Panc1 (cell line): ENCODE results near the gene APOA1. TPM values are rescaled to one million over a fixed set of nuclear protein-coding genes. Genes with fewer than 3 reads are reported as not detected.

Source experiments
- ATAC-seq: fragments of 200-7000 bp; cut with Tn5 transposase; 2 replicates; pipeline ENCODE4 v1.9.1; 2020; ENCODE audit warnings: mild to moderate bottlenecking, moderate library complexity
- BruUV-seq: library from RNA; stranded (reverse); fragments of 400-500 nt; replicated peaks from 2 replicates; lab custom pipeline; 2021; lab: Mats Ljungman, UMichigan
- CTCF ChIA-PET: fragments of 300-600 bp; sonication (Branson Sonifier 250); formaldehyde crosslinking; loops from one replicate; lab custom pipeline; 2022; ENCODE audit warnings: antibody characterized with exemption; lab: Charles Lee
- POLR2A ChIA-PET: fragments of 300-600 bp; sonication (Branson Sonifier 250); formaldehyde crosslinking; loops from one replicate; lab custom pipeline; 2022; ENCODE audit warnings: antibody characterized with exemption; lab: Charles Lee
- DNase-seq: peaks from one replicate; pipeline ENCODE4 v3.0.0-alpha.2; 2010; ENCODE audit warnings: low read depth, low spot score
- H3K27ac ChIP-seq: 2 replicates; pipeline ENCODE4 v1.5.1; 2011; ENCODE audit warnings: mild to moderate bottlenecking, low read length, inconsistent platforms
- H3K27me3 ChIP-seq: fragments of 200-500 bp; sonication (Bioruptor generic); 2 replicates; pipeline ENCODE4 v1.6.0; 2014; ENCODE audit warnings: low read length, inconsistent platforms; ENCODE audit not compliant: control insufficient read depth, insufficient read depth
- H3K36me3 ChIP-seq: fragments of 200-500 bp; sonication (Bioruptor generic); 2 replicates; pipeline ENCODE4 v1.5.1; 2014; ENCODE audit warnings: inconsistent platforms, mild to moderate bottlenecking, low read length, moderate library complexity; ENCODE audit not compliant: control insufficient read depth, insufficient read depth
- H3K4me1 ChIP-seq: 2 replicates; pipeline ENCODE4 v1.5.1; 2011; ENCODE audit warnings: inconsistent platforms, mild to moderate bottlenecking, low read length, moderate library complexity; ENCODE audit not compliant: control insufficient read depth, insufficient read depth
- H3K4me3 ChIP-seq, 2 experiments: 2 replicates each; pipeline ENCODE4 v1.5.1; 2011 to 2012; ENCODE audit warnings: low read depth in 2 of 2, low read length in 2 of 2, mild to moderate bottlenecking in 2 of 2, inconsistent platforms in 1 of 2, moderate library complexity in 1 of 2
- H3K9me3 ChIP-seq: fragments of 200-500 bp; sonication (Bioruptor generic); 2 replicates; pipeline ENCODE4 v1.5.1; 2014; ENCODE audit warnings: low read depth, mild to moderate bottlenecking, inconsistent platforms, low read length, moderate library complexity; ENCODE audit not compliant: control insufficient read depth, insufficient read depth
- CTCF ChIP-seq: fragments of 450-650 bp; IDR thresholded peaks from 2 replicates; pipeline ENCODE4 v1.5.1; 2017; ENCODE audit warnings: mild to moderate bottlenecking
- POLR2AphosphoS5 ChIP-seq: IDR thresholded peaks from 2 replicates; pipeline ENCODE4 v1.6.1; 2012; ENCODE audit warnings: mild to moderate bottlenecking, low read depth, low read length, moderate library complexity
- REST ChIP-seq, 2 experiments: IDR thresholded peaks; 2 replicates each; pipeline ENCODE4 v1.6.1; 2011 to 2012; ENCODE audit warnings: low read depth in 2 of 2, control low read depth in 1 of 2, low read length in 1 of 2, mild to moderate bottlenecking in 1 of 2, moderate library complexity in 1 of 2; ENCODE audit not compliant: insufficient read depth in 1 of 2
- SIN3A ChIP-seq: IDR thresholded peaks from 2 replicates; pipeline ENCODE4 v1.6.1; 2012; ENCODE audit warnings: low read depth, mild to moderate bottlenecking, low read length, moderate library complexity, borderline replicate concordance; ENCODE audit not compliant: insufficient read depth
- TCF7L2 ChIP-seq: IDR thresholded peaks from 2 replicates; pipeline ENCODE4 v1.6.1; 2011; ENCODE audit warnings: mild to moderate bottlenecking, low read depth, low read length, inconsistent platforms
- in situ Hi-C: cut with HindIII; loops from 2 replicates; pipeline ENCODE4 v1.10.0; 2016; ENCODE audit warnings: low sequenced_read_pairs, low pct_unique_long_range_greater_than_20kb
- intact Hi-C: fragments of 100-400 bp; cut with micrococcal nuclease; formaldehyde crosslinking; loops from one replicate; pipeline ENCODE4 v1.10.0; 2022; ENCODE audit not compliant: unreplicated experiment
- total RNA-seq: library from RNA; stranded (reverse); gene quantifications from one replicate; pipeline ENCODE4 v1.2.1, GENCODE V29; 2021; ENCODE audit not compliant: unreplicated experiment

The APOA1 gene
- total RNA-seq, 1 experiment from 2014 or later, result 1.7 TPM

DNA sequence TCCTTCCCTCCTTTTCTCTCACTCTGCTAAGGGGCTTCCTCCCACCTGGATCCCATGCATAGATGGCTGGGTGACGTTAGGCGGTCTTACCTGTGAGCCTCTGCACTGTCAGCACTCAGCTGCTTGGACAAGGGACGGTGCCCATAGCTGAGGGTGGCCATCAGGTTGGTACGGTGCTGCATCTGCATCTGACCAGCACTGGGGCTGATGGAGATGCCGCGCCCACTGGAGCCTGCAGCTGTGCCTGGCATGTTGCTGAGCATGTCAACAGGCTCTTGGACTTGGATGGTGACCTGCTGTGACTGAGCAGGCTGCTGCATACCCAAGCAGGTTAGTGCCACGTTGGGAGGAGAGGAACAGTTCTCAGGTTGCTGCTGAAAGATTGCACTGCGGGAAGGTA lies 21.8 kb upstream of the APOA1 start:
- H3K27ac ChIP-seq, result no peak overlapping the region
- ChIA-PET POLR2A (interaction anchor here (0.5 kb wide), 1 partner anchor 279 kb away, joined by 10 read pairs; no protein-coding TSS in a partner anchor), CTCF (no interaction called here)
- no peaks in the 10 kb centered on the region for H3K9me3 ChIP-seq
- no peaks in the 10 kb centered on the region for H3K4me1 ChIP-seq
- peaks cover 3% of the 10 kb centered on the region; the same call in 1 of the 2 replicates for H3K36me3 ChIP-seq
- intact Hi-C loops, result no loop called here
- DNase-seq, result no peak
- no peak for ATAC-seq
- in situ Hi-C loops, result no loop called here
- TF ChIP-seq POLR2AphosphoS5, result no peak
- no peak for TF ChIP-seq CTCF
- TF ChIP-seq REST (IDR thresholded peaks at IDR 0.05; ENCODE audit: insufficient read depth in 1 of 2, low read depth in 2 of 2, low read length in 1 of 2), result no peak
- TF ChIP-seq TCF7L2, result no peak
- no peak for TF ChIP-seq SIN3A
- no peak overlapping the region for H3K4me3 ChIP-seq
- BruUV-seq, result no TSS peak
- H3K27me3 ChIP-seq, result no peaks in the 10 kb centered on the region

DNA sequence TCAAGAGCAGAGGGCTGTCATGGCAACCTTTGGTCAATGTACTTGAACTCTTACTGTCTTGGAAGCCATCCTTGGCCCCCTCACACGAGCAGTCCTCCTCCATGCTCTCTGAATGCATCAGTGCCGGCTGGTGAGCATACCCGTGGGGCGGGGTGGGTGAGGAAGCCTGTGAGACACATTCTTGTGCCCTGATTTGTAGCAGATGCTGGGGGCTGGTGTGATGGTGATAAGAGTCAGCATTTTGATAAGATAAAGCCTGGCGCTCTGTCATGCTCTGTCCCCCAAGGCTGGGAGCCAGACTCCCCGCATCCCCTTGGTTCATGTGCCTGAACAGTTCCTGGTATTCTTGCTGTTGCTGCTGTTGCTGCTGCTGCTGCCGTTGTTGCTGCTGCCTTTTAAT lies 20.5 kb upstream of the APOA1 start:
- H3K4me1 ChIP-seq, result peaks cover under 1% of the 10 kb centered on the region; the same call in 1 of the 2 replicates
- ChIA-PET CTCF (no interaction called here), POLR2A (no interaction called here)
- intact Hi-C loops (no loop called here), in situ Hi-C loops (no loop called here)
- H3K27ac ChIP-seq, result no peak overlapping the region
- ATAC-seq, result no peak
- H3K4me3 ChIP-seq, result no peak overlapping the region
- H3K9me3 ChIP-seq, result no peaks in the 10 kb centered on the region
- no peaks in the 10 kb centered on the region for H3K27me3 ChIP-seq
- no TSS peak for BruUV-seq
- TF ChIP-seq REST (IDR thresholded peaks at IDR 0.05; ENCODE audit: insufficient read depth in 1 of 2, low read depth in 2 of 2, low read length in 1 of 2) (no peak), CTCF (no peak), SIN3A (no peak)
- DNase-seq, result no peak
- peaks cover 3% of the 10 kb centered on the region; the same call in 1 of the 2 replicates for H3K36me3 ChIP-seq
